Heart left ventricle (tissue), 16 donors: ENCODE results near the gene CTCFL. TPM values are rescaled to one million over a fixed set of nuclear protein-coding genes. Genes with fewer than 3 reads are reported as not detected.

Source experiments
- ATAC-seq, 4 donors: fragments of 200-7000 bp; cut with Tn5 transposase; one replicate each; pipeline ENCODE4 v1.9.1; 2020 to 2022; ENCODE audit warnings: moderate library complexity in 4 of 4, mild to moderate bottlenecking in 3 of 4, moderate number of reproducible peaks in 1 of 4
- DNase-seq, 5 donors: peaks; one replicate each; pipeline ENCODE4 v3.0.0-alpha.2; 2020
- H3K27ac ChIP-seq, 12 donors: fragments of 200-600 bp; sonication (generic) in 4 of 12; one replicate each; pipeline versions ENCODE4 v1.5.0 to v1.8.0; 2016 to 2022; ENCODE audit warnings: mild to moderate bottlenecking in 2 of 12
- H3K27me3 ChIP-seq, 9 donors: fragments of 200-600 bp; sonication (generic) in 2 of 9; one replicate each; pipeline versions ENCODE4 v1.5.1 to v1.8.0; 2016 to 2022; ENCODE audit warnings: mild to moderate bottlenecking in 3 of 9
- H3K36me3 ChIP-seq, 9 donors: fragments of 200-600 bp; sonication (generic) in 2 of 9; one replicate each; pipeline versions ENCODE4 v1.5.0 to v1.8.0; 2018 to 2022; ENCODE audit warnings: mild to moderate bottlenecking in 2 of 9
- H3K4me1 ChIP-seq, 12 donors: fragments of 200-600 bp; sonication (generic) in 4 of 12; one replicate each; pipeline versions ENCODE4 v1.5.0 to v1.8.0; 2016 to 2022; ENCODE audit warnings: mild to moderate bottlenecking in 3 of 12
- H3K4me3 ChIP-seq, 12 donors: fragments of 200-600 bp; sonication (generic) in 4 of 12; one replicate each; pipeline versions ENCODE4 v1.5.0 to v1.8.0; 2017 to 2022; ENCODE audit warnings: mild to moderate bottlenecking in 9 of 12, moderate library complexity in 4 of 12
- H3K9me3 ChIP-seq, 12 donors: fragments of 200-600 bp; sonication (generic) in 4 of 12; one replicate each; pipeline versions ENCODE4 v1.5.0 to v1.8.0; 2016 to 2022; ENCODE audit warnings: mild to moderate bottlenecking in 1 of 12
- CTCF ChIP-seq, 12 donors: fragments of 200-600 bp; sonication (generic) in 4 of 12; IDR thresholded peaks; one replicate each; pipeline versions ENCODE4 v1.5.0 to v1.8.0; 2018 to 2022; ENCODE audit warnings: antibody characterized with exemption in 12 of 12, mild to moderate bottlenecking in 5 of 12
- POLR2A ChIP-seq, 2 donors: fragments of 450-650 bp; IDR thresholded peaks; one replicate each; pipeline ENCODE4 v1.6.1; 2017; ENCODE audit warnings: antibody characterized with exemption in 2 of 2, mild to moderate bottlenecking in 2 of 2, moderate library complexity in 2 of 2
- WGBS, 4 donors: extraction: QIAGEN DNeasy Blood & Tissue Kit in 2 of 4; methylation state at CpG; one replicate each; pipeline versions ENCODE4 v1.1.5 to v1.1.7; 2013 to 2018; 5-methylcytosine and 5-hydroxymethylcytosine counted together
- intact Hi-C, 10 donors: fragments of 100-400 bp; cut with DNase I; formaldehyde crosslinking; loops; one replicate each; pipeline versions ENCODE4 v1.11.1 to v1.14.2; 2022
- polyA plus RNA-seq, 2 donors: library from polyadenylated mRNA; stranded (reverse); fragments of 200-250 nt; gene quantifications; one replicate each; pipeline ENCODE4 v1.2.3, GENCODE V29; 2013
- total RNA-seq, 9 donors: library from RNA; depleted of rRNA in 2 of 9; stranded (reverse); fragments of >200 nt in 2 of 9; fragmentation: NEBNext Ultra II Directional in 3 of 9; extraction: Animal tissue kit (Norgen Biotek cat#: 25700) in 3 of 9; gene quantifications; one replicate each; pipeline versions ENCODE4 v1.1.0 to v1.2.4, GENCODE V29; 2016 to 2023
- donor health status: ischemic (EF 13 %, LVEDD 7.1; RV severe dilation, severe dysfunction).
- donor health status: healthy with polysubstance abuse.
- donor health status: DM: no; HTN: yes; CAD: no.
- donor health status: DM: no; HTN: no; CAD: no.
- donor health status: ischemic (EF 25% LVEDD 6.9; RV normal size, moderate dysfunction).
- donor health status: ischemic (EF 25% LVEDD 5.7; RV mildly dilated, moderate dysfunction).
- donor health status: healthy.
- donor health status: DM: yes; HTN: yes; CAD: no.
- donor health status: ischemic (EF 35%, LVEDD 5.7; RV mildly dilated, moderate dysfunction).
- donor health status: nonischemic (EF 11% LVEDD 7.7; RV severe dilation, severe dysfunction).
- donor health status: DM: yes; HTN: yes; CAD: no.
- donor health status: PGD.
- donor health status: ischemic (EF 29% LVEDD 5.4; RV normal size, mild dysfunction).
- donor health status: nonischemic (EF 23%, LVEDD 6.1; RV moderate dilation, normal function).

CTCFL gene
- total and polyA plus RNA-seq, 11 donors = not detected

GRCh38 chr20:57546956-57547649 lies 22.2 kb upstream of the CTCFL start:
- Histone ChIP-seq H3K36me3 (no peaks in the 10 kb centered on the region), H3K9me3 (no peaks in the 10 kb centered on the region), H3K4me3 (no peak overlapping the region), H3K27ac (no peak overlapping the region), H3K27me3 (peaks cover 0 to 24% (median 0%) of the 10 kb centered on the region in 9 donors), H3K4me1 (no peaks in the 10 kb centered on the region)
- TF ChIP-seq POLR2A (IDR thresholded peaks at IDR 0.05) = no peak
- no peak for TF ChIP-seq CTCF (IDR thresholded peaks at IDR 0.05)
- DNase-seq = no peak
- no peak for ATAC-seq
- 83 to 91% (median 88%) methylated on average over 8 of the region's 8 CpGs for WGBS, 4 donors
- intact Hi-C loops = no loop called here

- Histone ChIP-seq H3K4me1 (no peaks in the 10 kb centered on the region), H3K27me3 (peaks cover 0 to 17% (median 0%) of the 10 kb centered on the region in 9 donors), H3K36me3 (no peaks in the 10 kb centered on the region), H3K27ac (no peak overlapping the region), H3K9me3 (no peaks in the 10 kb centered on the region), H3K4me3 (no peak overlapping the region)
- DNase-seq (no peak), ATAC-seq (peak in 1 of 4 donors; percentile 55)
- intact Hi-C loops = no loop called here
- TF ChIP-seq CTCF (IDR thresholded peaks at IDR 0.05) (no peak), POLR2A (IDR thresholded peaks at IDR 0.05) (no peak)
- 91 to 92% (median 91%) methylated on average over 12 of the region's 12 CpGs for WGBS, 4 donors
These were observed 21.2 kb upstream of the CTCFL start for GRCh38 chr20:57545927-57546662.

GRCh38 chr20:57544838-57545564 lies 20.1 kb upstream of the CTCFL start:
- DNase-seq (no peak), ATAC-seq (peak in 1 of 4 donors; percentile 78)
- no peak overlapping the region for H3K4me3 ChIP-seq
- no peaks in the 10 kb centered on the region for H3K4me1 ChIP-seq
- 43 to 49% (median 46%) methylated on average over 12 of the region's 12 CpGs for WGBS, 4 donors
- H3K27me3 ChIP-seq = peaks cover 0 to 14% (median 0%) of the 10 kb centered on the region in 9 donors
- no peaks in the 10 kb centered on the region for H3K36me3 ChIP-seq
- no peak overlapping the region for H3K27ac ChIP-seq
- no peaks in the 10 kb centered on the region for H3K9me3 ChIP-seq
- intact Hi-C loops = no loop called here
- TF ChIP-seq POLR2A (IDR thresholded peaks at IDR 0.05) (no peak), CTCF (IDR thresholded peaks at IDR 0.05) (no peak)

DNA sequence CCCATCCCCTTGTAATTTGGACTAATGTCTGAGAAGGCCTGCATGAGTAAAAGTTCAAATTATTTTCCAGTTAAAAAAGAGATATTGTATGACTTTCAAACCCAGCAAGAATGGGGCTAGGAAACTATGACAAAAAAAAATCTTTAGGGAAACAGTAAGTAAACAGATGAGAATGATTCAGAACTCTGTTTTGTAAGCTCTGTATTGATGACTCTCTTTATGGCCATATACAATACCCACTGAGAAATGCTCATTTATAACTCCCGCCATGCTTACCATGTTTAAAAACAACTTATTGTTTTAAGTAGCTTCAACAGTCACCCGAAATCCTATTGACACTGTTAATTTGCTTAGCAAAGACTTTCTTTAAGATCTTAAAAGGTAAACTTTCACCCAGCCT lies 18.8 kb upstream of the CTCFL start:
- intact Hi-C loops = no loop called here
- Histone ChIP-seq H3K27ac (no peak overlapping the region), H3K27me3 (peaks cover 0 to 11% (median 0%) of the 10 kb centered on the region in 9 donors), H3K4me1 (no peaks in the 10 kb centered on the region), H3K9me3 (peaks cover 0 to 2% (median 0%) of the 10 kb centered on the region in 12 donors), H3K36me3 (no peaks in the 10 kb centered on the region), H3K4me3 (no peak overlapping the region)
- WGBS, 4 donors = 46 to 94% (median 78%) methylated on average over 2 of the region's 2 CpGs
- DNase-seq = no peak
- TF ChIP-seq CTCF (IDR thresholded peaks at IDR 0.05) (no peak), POLR2A (IDR thresholded peaks at IDR 0.05) (no peak)
- no peak for ATAC-seq
